ENCODE results near the gene CREB3L2.
A peak's percentile ranks its signal among the peaks of the same experiment; 100 is the strongest.

CREB3L2 gene

GRCh38 chr7:137940218-137940617, 61.7 kb downstream of the CREB3L2 start:
- H3K27ac ChIP-seq (ENCODE audit: low read depth, low read length), result peak overlapping the region; percentile 57
- H3K4me1 ChIP-seq (ENCODE audit: control insufficient read depth, insufficient read depth, low read length), result peaks cover 52% of the 10 kb centered on the region
- H3K4me3 ChIP-seq (ENCODE audit: low read length), result no peak overlapping the region
- no peak overlapping the region for H3K9ac ChIP-seq (ENCODE audit: low read length)
- no peaks in the 10 kb centered on the region for H3K27me3 ChIP-seq (ENCODE audit: control insufficient read depth, insufficient read depth, low read length)
- no peaks in the 10 kb centered on the region for H3K36me3 ChIP-seq (ENCODE audit: control insufficient read depth, insufficient read depth, low read length)

DNA sequence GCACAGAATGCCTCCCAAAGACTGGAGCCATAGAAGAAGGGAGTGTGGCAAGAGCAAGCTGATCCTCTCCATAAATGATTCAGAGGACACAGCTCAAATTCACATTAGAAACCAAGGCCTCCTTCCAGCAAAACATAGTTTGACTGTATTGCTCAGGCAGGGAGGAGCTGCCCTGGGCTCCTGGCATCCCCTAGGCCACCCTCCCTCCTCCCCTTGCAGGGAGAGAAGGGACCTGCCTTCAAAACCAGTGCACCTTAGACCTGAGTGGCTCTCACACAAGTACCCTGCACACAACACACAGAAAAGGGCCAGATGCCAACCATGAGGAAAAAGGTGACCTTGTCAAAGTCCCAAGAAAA, 64.7 kb downstream of the CREB3L2 start:
- H3K27me3 ChIP-seq (ENCODE audit: control insufficient read depth, insufficient read depth, low read length), result no peaks in the 10 kb centered on the region
- H3K4me1 ChIP-seq (ENCODE audit: control insufficient read depth, insufficient read depth, low read length), result peaks cover 54% of the 10 kb centered on the region
- no peak overlapping the region for H3K9ac ChIP-seq (ENCODE audit: low read length)
- H3K4me3 ChIP-seq (ENCODE audit: low read length), result no peak overlapping the region
- peak overlapping the region; percentile 70 for H3K27ac ChIP-seq (ENCODE audit: low read depth, low read length)
- H3K36me3 ChIP-seq (ENCODE audit: control insufficient read depth, insufficient read depth, low read length), result no peaks in the 10 kb centered on the region

DNA sequence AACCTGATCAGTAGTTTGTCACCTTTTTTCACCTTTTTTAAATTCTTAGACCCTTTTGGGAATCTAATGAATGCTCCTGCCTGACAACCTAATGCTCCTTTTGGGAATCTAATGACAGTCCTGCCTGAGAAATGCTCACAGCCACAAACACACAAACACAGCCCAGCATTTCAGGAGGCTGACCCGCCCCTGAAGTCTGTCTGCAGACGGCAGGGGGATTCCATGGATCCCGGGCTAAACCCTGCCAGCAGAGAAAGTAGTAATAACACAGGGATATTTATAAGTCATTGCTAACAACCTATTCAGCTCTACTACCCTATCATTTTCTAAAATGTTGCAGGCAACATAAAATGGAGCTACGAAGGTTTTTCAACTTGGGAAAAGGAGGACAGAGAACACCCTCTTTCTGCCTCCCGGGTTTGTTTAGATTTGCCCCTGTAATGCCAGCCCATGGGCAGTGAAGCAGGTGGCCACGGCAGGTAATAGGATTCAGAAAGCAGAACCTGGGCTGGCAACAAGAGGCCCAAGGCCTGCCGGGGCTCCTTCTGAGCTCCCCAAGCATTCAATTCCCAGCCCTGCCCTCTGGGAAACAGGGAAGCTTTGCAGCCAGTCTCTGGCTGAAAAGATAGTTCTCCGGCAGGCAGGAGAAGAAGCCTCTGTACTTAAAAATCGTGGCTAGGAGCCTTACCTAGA, 65.2 kb downstream of the CREB3L2 start:
- peaks cover 54% of the 10 kb centered on the region for H3K4me1 ChIP-seq (ENCODE audit: control insufficient read depth, insufficient read depth, low read length)
- H3K27me3 ChIP-seq (ENCODE audit: control insufficient read depth, insufficient read depth, low read length), result no peaks in the 10 kb centered on the region
- H3K27ac ChIP-seq (ENCODE audit: low read depth, low read length), result peak overlapping the region; percentile 70
- H3K36me3 ChIP-seq (ENCODE audit: control insufficient read depth, insufficient read depth, low read length), result no peaks in the 10 kb centered on the region
- no peak overlapping the region for H3K4me3 ChIP-seq (ENCODE audit: low read length)
- no peak overlapping the region for H3K9ac ChIP-seq (ENCODE audit: low read length)

DNA sequence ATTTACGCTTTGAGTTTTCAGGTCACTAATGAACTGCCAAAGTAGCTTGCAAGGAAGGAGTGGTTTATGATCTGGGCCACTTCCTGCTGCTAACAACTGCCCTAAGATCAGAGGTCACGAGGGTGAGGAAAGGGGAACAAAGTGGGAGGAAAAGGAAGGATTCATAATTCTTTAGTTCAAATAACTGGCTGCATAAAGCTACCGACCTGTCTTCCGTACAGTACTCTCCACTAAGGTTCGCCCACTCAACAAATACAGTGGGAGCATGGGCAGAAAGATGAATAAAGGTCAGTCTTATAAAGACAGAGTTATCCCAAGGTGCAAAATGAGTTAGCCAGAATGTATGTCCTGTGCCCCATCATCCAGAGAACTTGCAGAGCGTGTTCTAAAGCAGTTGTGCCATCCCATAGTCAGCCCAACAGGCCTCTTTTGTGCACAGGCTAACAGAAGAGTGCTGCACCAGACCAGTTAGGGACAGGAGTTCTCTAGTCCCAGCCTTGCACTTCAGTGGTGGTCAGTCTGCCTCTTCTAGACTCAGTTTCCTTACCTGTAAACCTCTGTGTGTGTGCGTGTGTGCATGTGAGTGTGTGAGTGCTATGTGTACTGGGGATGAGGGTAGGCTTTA, 65.9 kb downstream of the CREB3L2 start:
- H3K9ac ChIP-seq (ENCODE audit: low read length), result no peak overlapping the region
- no peak overlapping the region for H3K4me3 ChIP-seq (ENCODE audit: low read length)
- no peaks in the 10 kb centered on the region for H3K36me3 ChIP-seq (ENCODE audit: control insufficient read depth, insufficient read depth, low read length)
- peak overlapping the region; percentile 70 for H3K27ac ChIP-seq (ENCODE audit: low read depth, low read length)
- H3K4me1 ChIP-seq (ENCODE audit: control insufficient read depth, insufficient read depth, low read length), result peaks cover 50% of the 10 kb centered on the region
- H3K27me3 ChIP-seq (ENCODE audit: control insufficient read depth, insufficient read depth, low read length), result no peaks in the 10 kb centered on the region

- H3K4me3 ChIP-seq (ENCODE audit: low read length), result no peak overlapping the region
- peaks cover 48% of the 10 kb centered on the region for H3K4me1 ChIP-seq (ENCODE audit: control insufficient read depth, insufficient read depth, low read length)
- H3K27me3 ChIP-seq (ENCODE audit: control insufficient read depth, insufficient read depth, low read length), result no peaks in the 10 kb centered on the region
- H3K36me3 ChIP-seq (ENCODE audit: control insufficient read depth, insufficient read depth, low read length), result no peaks in the 10 kb centered on the region
- no peak overlapping the region for H3K9ac ChIP-seq (ENCODE audit: low read length)
- H3K27ac ChIP-seq (ENCODE audit: low read depth, low read length), result no peak overlapping the region
Observed at GRCh38 chr7:137934941-137935883, 66.7 kb downstream of the CREB3L2 start.

- H3K36me3 ChIP-seq (ENCODE audit: control insufficient read depth, insufficient read depth, low read length), result no peaks in the 10 kb centered on the region
- no peak overlapping the region for H3K4me3 ChIP-seq (ENCODE audit: low read length)
- H3K4me1 ChIP-seq (ENCODE audit: control insufficient read depth, insufficient read depth, low read length), result peaks cover 48% of the 10 kb centered on the region
- no peak overlapping the region for H3K27ac ChIP-seq (ENCODE audit: low read depth, low read length)
- no peaks in the 10 kb centered on the region for H3K27me3 ChIP-seq (ENCODE audit: control insufficient read depth, insufficient read depth, low read length)
- no peak overlapping the region for H3K9ac ChIP-seq (ENCODE audit: low read length)
Observed at GRCh38 chr7:137934176-137934826, 67.6 kb downstream of the CREB3L2 start.

GRCh38 chr7:137933270-137934017, 68.4 kb downstream of the CREB3L2 start:
- H3K4me3 ChIP-seq (ENCODE audit: low read length), result peak overlapping the region; percentile 10
- H3K9ac ChIP-seq (ENCODE audit: low read length), result no peak overlapping the region
- no peaks in the 10 kb centered on the region for H3K36me3 ChIP-seq (ENCODE audit: control insufficient read depth, insufficient read depth, low read length)
- no peaks in the 10 kb centered on the region for H3K27me3 ChIP-seq (ENCODE audit: control insufficient read depth, insufficient read depth, low read length)
- peaks cover 48% of the 10 kb centered on the region for H3K4me1 ChIP-seq (ENCODE audit: control insufficient read depth, insufficient read depth, low read length)
- peak overlapping the region; percentile 62 for H3K27ac ChIP-seq (ENCODE audit: low read depth, low read length)

- H3K4me1 ChIP-seq (ENCODE audit: control insufficient read depth, insufficient read depth, low read length), result peaks cover 48% of the 10 kb centered on the region
- no peaks in the 10 kb centered on the region for H3K36me3 ChIP-seq (ENCODE audit: control insufficient read depth, insufficient read depth, low read length)
- peak overlapping the region; percentile 10 for H3K4me3 ChIP-seq (ENCODE audit: low read length)
Observed at GRCh38 chr7:137932881-137933269, 69.0 kb downstream of the CREB3L2 start.

DNA sequence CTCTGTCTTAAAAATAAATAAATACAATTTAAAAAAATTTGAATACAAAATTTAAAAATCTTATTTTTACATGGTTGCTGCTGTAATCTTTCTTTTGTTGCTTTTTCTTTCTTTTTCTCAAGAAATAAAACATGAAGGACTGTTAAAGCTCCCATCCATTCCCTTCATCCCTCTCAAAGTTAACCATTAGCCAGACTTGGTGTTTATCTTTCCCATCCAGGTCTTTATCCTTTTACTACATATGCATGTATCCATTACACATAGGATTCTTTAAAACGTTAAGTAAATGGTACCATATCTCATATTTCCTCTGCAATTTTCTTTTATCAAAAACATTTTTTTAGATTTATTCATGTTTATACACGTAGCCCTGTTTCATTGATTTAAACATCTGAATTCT, 70.1 kb downstream of the CREB3L2 start:
- no peak overlapping the region for H3K9ac ChIP-seq (ENCODE audit: low read length)
- H3K27me3 ChIP-seq (ENCODE audit: control insufficient read depth, insufficient read depth, low read length), result no peaks in the 10 kb centered on the region
- H3K4me3 ChIP-seq (ENCODE audit: low read length), result no peak overlapping the region
- H3K36me3 ChIP-seq (ENCODE audit: control insufficient read depth, insufficient read depth, low read length), result peaks cover 2% of the 10 kb centered on the region
- H3K4me1 ChIP-seq (ENCODE audit: control insufficient read depth, insufficient read depth, low read length), result peaks cover 42% of the 10 kb centered on the region
- no peak overlapping the region for H3K27ac ChIP-seq (ENCODE audit: low read depth, low read length)

More at GRCh38 chr7:137932881-137933269, 69.0 kb downstream of the CREB3L2 start:
- no peaks in the 10 kb centered on the region for H3K27me3 ChIP-seq (ENCODE audit: control insufficient read depth, insufficient read depth, low read length)
- peak overlapping the region; percentile 62 for H3K27ac ChIP-seq (ENCODE audit: low read depth, low read length)
- H3K9ac ChIP-seq (ENCODE audit: low read length), result no peak overlapping the region

DNA sequence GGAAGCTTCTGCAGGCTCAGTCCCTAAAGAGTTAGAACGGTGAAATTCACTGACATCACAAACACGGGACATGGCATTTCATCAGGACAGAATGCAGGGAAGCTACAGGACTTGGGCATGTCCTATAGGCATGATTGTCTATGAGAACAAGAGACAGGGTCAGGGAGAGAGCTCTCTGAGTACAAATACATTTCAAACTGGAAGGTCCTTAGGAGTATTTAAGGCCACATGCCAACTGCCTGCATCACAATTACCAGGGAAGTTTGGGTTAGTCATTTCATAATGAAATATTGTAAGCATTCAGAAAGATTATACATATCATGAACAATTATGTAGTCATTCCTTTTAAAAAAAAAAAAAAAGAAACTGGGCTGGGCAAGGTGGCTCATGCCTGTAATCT, 71.3 kb downstream of the CREB3L2 start:
- peaks cover 31% of the 10 kb centered on the region for H3K4me1 ChIP-seq (ENCODE audit: control insufficient read depth, insufficient read depth, low read length)
- H3K36me3 ChIP-seq (ENCODE audit: control insufficient read depth, insufficient read depth, low read length), result peaks cover 8% of the 10 kb centered on the region
- no peak overlapping the region for H3K9ac ChIP-seq (ENCODE audit: low read length)
- no peak overlapping the region for H3K27ac ChIP-seq (ENCODE audit: low read depth, low read length)
- no peaks in the 10 kb centered on the region for H3K27me3 ChIP-seq (ENCODE audit: control insufficient read depth, insufficient read depth, low read length)
- no peak overlapping the region for H3K4me3 ChIP-seq (ENCODE audit: low read length)

DNA sequence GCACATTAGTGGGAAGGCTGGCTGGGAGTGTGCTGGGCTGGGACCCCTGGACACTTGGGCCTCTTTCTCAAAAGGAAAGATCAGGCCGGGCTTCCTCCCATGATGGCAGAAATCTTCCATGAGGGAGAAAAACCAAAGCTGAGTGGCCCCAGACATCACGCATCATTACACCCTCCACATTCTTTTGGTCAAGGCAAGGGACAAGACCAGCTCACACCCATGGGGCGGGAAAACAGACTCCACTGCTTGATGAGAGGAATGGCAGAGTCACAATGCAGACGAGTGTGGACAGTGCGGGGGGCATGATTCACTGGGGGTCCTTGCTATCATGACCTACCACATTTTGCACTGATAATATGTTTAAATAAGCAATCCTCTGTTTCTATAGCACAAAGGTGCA, 73.3 kb downstream of the CREB3L2 start:
- H3K9ac ChIP-seq (ENCODE audit: low read length), result no peak overlapping the region
- peaks cover 17% of the 10 kb centered on the region for H3K4me1 ChIP-seq (ENCODE audit: control insufficient read depth, insufficient read depth, low read length)
- no peak overlapping the region for H3K27ac ChIP-seq (ENCODE audit: low read depth, low read length)
- no peaks in the 10 kb centered on the region for H3K27me3 ChIP-seq (ENCODE audit: control insufficient read depth, insufficient read depth, low read length)
- H3K36me3 ChIP-seq (ENCODE audit: control insufficient read depth, insufficient read depth, low read length), result peaks cover 8% of the 10 kb centered on the region
- no peak overlapping the region for H3K4me3 ChIP-seq (ENCODE audit: low read length)

Measured in rectal smooth muscle tissue (tissue), 1 donor.